Osteoblast (primary cell): ENCODE data around the gene CARNS1. TPM values are rescaled to one million over a fixed set of nuclear protein-coding genes. Genes with fewer than 3 reads are reported as not detected.

ENCODE experiments used
- DNase-seq: peaks from one replicate; pipeline ENCODE4 v3.0.0; 2011; ENCODE audit warnings: low spot score, mixed read lengths; ENCODE audit not compliant: insufficient read length; ENCODE audit errors: missing footprints
- H2AFZ ChIP-seq: 2 replicates; pipeline ENCODE4 v1.6.0; 2011; ENCODE audit warnings: mild to moderate bottlenecking, low read length
- H3K27ac ChIP-seq: 2 replicates; pipeline ENCODE4 v1.5.1; 2011; ENCODE audit warnings: mild to moderate bottlenecking, low read depth, low read length, moderate library complexity
- H3K27me3 ChIP-seq: 2 replicates; pipeline ENCODE4 v1.6.0; 2012; ENCODE audit warnings: mild to moderate bottlenecking, control low read depth, inconsistent platforms, low read length, moderate library complexity; ENCODE audit not compliant: insufficient read depth
- H3K36me3 ChIP-seq: 2 replicates; pipeline ENCODE4 v1.5.1; 2011; ENCODE audit warnings: mild to moderate bottlenecking, low read length, control low read depth, moderate library complexity; ENCODE audit not compliant: insufficient read depth
- H3K4me1 ChIP-seq: 2 replicates; pipeline ENCODE4 v1.5.1; 2011; ENCODE audit warnings: mild to moderate bottlenecking, low read length, control low read depth, moderate library complexity; ENCODE audit not compliant: insufficient read depth
- H3K4me2 ChIP-seq: 2 replicates; pipeline ENCODE4 v1.6.0; 2011; ENCODE audit warnings: mild to moderate bottlenecking, low read length; ENCODE audit not compliant: insufficient read depth
- H3K4me3 ChIP-seq: fragments of 200-600 bp; sonication (generic); 3 replicates; pipeline ENCODE4 v1.5.1; 2012; ENCODE audit warnings: mild to moderate bottlenecking, low read length, inconsistent platforms; ENCODE audit not compliant: insufficient read depth
- H3K79me2 ChIP-seq: 2 replicates; pipeline ENCODE4 v1.6.0; 2012; ENCODE audit warnings: mild to moderate bottlenecking, low read length, control low read depth, inconsistent platforms; ENCODE audit not compliant: insufficient read depth
- H3K9me3 ChIP-seq: 2 replicates; pipeline ENCODE4 v1.5.1; 2011; ENCODE audit warnings: low read depth, low read length, control low read depth
- H4K20me1 ChIP-seq: 2 replicates; pipeline ENCODE4 v1.6.0; 2012; ENCODE audit warnings: mild to moderate bottlenecking, low read length, control low read depth; ENCODE audit not compliant: insufficient read depth
- CTCF ChIP-seq: IDR thresholded peaks from 2 replicates; pipeline ENCODE4 v1.5.1; 2011; ENCODE audit warnings: mild to moderate bottlenecking, low read depth, low read length, moderate library complexity; ENCODE audit errors: extremely low read depth
- total RNA-seq: library from RNA; depleted of rRNA; stranded (reverse); fragments of >200 nt; gene quantifications from 2 replicates; pipeline ENCODE4 v1.2.3, GENCODE V29; 2012

CARNS1 gene
- total RNA-seq, 1 donor: under 0.01 TPM

GRCh38 chr11:67398661-67399563 lies 16.6 kb upstream of the CARNS1 start:
- Histone ChIP-seq H3K27ac (no peak overlapping the region), H3K9me3 (no peaks in the 10 kb centered on the region), H2AFZ (no peak overlapping the region), H3K4me3 (no peak overlapping the region), H4K20me1 (peaks cover 28% of the 10 kb centered on the region), H3K36me3 (peaks cover 38% of the 10 kb centered on the region), H3K27me3 (no peaks in the 10 kb centered on the region), H3K4me1 (peaks cover 13% of the 10 kb centered on the region), H3K79me2 (peaks cover 29% of the 10 kb centered on the region), H3K4me2 (no peak overlapping the region)
- peak; percentile 92 for DNase-seq
- no peak for TF ChIP-seq CTCF

DNA sequence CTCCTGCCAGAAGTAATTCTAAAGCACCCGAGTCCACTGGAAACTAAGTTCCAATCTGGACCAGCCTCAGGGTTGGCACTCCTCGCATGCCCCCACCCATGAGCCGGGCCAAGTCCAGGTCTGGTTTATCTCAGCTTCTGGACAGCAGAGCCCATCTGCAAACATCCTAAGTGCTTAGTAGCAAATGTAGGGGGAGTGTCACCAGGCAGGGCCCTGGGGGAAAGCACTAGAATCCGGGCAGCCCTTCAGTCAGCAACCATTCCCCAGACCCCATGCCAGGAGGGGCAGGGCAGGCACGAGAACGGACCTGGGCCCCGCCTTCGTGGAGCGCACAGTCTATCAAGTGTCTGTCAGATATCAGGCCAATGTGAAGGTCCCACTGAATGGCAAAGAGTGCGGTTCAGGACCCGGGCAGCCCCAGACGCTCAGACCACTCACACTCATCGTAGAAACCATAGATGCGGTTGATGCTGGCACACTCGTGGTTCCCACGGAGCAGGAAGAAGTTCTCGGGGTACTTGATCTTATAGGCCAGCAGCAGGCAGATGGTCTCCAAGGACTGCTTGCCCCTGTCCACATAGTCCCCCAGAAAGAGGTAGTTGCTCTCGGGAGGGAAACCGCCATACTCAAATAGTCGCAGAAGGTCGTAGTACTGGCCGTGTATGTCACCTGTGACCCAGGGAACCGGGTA lies 15.1 kb upstream of the CARNS1 start:
- H3K4me3 ChIP-seq: peak overlapping the region; percentile 94
- H3K36me3 ChIP-seq: peaks cover 38% of the 10 kb centered on the region
- DNase-seq: peak; percentile 92
- H3K4me2 ChIP-seq: peak overlapping the region; percentile 86
- peaks cover 28% of the 10 kb centered on the region for H4K20me1 ChIP-seq
- no peaks in the 10 kb centered on the region for H3K9me3 ChIP-seq
- no peak for TF ChIP-seq CTCF
- peaks cover 17% of the 10 kb centered on the region for H3K4me1 ChIP-seq
- peak overlapping the region; percentile 76 for H3K27ac ChIP-seq
- no peak overlapping the region for H2AFZ ChIP-seq
- peaks cover 29% of the 10 kb centered on the region for H3K79me2 ChIP-seq
- no peaks in the 10 kb centered on the region for H3K27me3 ChIP-seq

- no peak for TF ChIP-seq CTCF
- DNase-seq: peak; percentile 92
- peaks cover 28% of the 10 kb centered on the region for H4K20me1 ChIP-seq
These were observed 14.5 kb upstream of the CARNS1 start for GRCh38 chr11:67400942-67401494.

More at GRCh38 chr11:67400942-67401494, 14.5 kb upstream of the CARNS1 start:
- Histone ChIP-seq H3K79me2 (peaks cover 29% of the 10 kb centered on the region), H3K4me2 (peak overlapping the region; percentile 86), H3K27me3 (no peaks in the 10 kb centered on the region), H3K36me3 (peaks cover 38% of the 10 kb centered on the region), H3K4me3 (peak overlapping the region; percentile 94), H3K9me3 (no peaks in the 10 kb centered on the region), H3K4me1 (peaks cover 17% of the 10 kb centered on the region), H2AFZ (peak overlapping the region; percentile 59), H3K27ac (peak overlapping the region; percentile 76)
